Psoas muscle (tissue), 8 donors: Measurements from ENCODE around the gene ZBTB7B. TPM values are rescaled to one million over a fixed set of nuclear protein-coding genes. Genes with fewer than 3 reads are reported as not detected.

Source experiments
- ATAC-seq, 4 donors: fragments of 200-7000 bp; cut with Tn5 transposase; one replicate each; pipeline ENCODE4 v1.9.1; 2020; ENCODE audit warnings: moderate library complexity in 3 of 4, mild to moderate bottlenecking in 2 of 4
- DNase-seq, 2 donors: peaks; one replicate each; pipeline ENCODE4 v3.0.0-alpha.2; 2020
- H3K27ac ChIP-seq: fragments of 200-600 bp; one replicate; pipeline ENCODE4 v1.8.0; 2022
- H3K27me3 ChIP-seq, 3 donors: fragments of 200-600 bp in 1 of 3; one replicate each; pipeline versions ENCODE4 v1.6.1 to v1.8.0; 2013 to 2022; ENCODE audit warnings: low read length in 2 of 3, mild to moderate bottlenecking in 2 of 3, moderate library complexity in 1 of 3; ENCODE audit not compliant: insufficient read depth in 3 of 3
- H3K36me3 ChIP-seq, 2 donors: fragments of 200-600 bp in 1 of 2; one replicate each; pipeline versions ENCODE4 v1.6.1 to v1.8.0; 2013 to 2022; ENCODE audit warnings: low read depth in 1 of 2, mild to moderate bottlenecking in 1 of 2, moderate library complexity in 1 of 2; ENCODE audit not compliant: insufficient read depth in 1 of 2
- H3K4me1 ChIP-seq: fragments of 200-600 bp; one replicate; pipeline ENCODE4 v1.8.0; 2022
- H3K4me3 ChIP-seq: fragments of 200-600 bp; one replicate; pipeline ENCODE4 v1.8.0; 2022; ENCODE audit warnings: mild to moderate bottlenecking
- H3K9me3 ChIP-seq: fragments of 200-600 bp; one replicate; pipeline ENCODE4 v1.8.0; 2022
- CTCF ChIP-seq: fragments of 200-600 bp; IDR thresholded peaks from one replicate; pipeline ENCODE4 v1.8.0; 2022; ENCODE audit warnings: antibody characterized with exemption
- whole genome bisulfite sequencing, 3 donors: extraction: QIAGEN DNeasy Blood & Tissue Kit; methylation state at CpG; one replicate each; pipeline versions ENCODE4 v1.1.6 to v1.1.7; 2013; 5-methylcytosine and 5-hydroxymethylcytosine counted together
- intact Hi-C, 2 donors: fragments of 100-400 bp; cut with DNase I; formaldehyde crosslinking; loops; one replicate each; pipeline versions ENCODE4 v1.11.0 to v1.14.2; 2022
- polyA plus RNA-seq, 3 donors: library from polyadenylated mRNA; stranded (reverse); fragments of 200-250 nt; gene quantifications; one replicate each; pipeline ENCODE4 v1.2.3, GENCODE V29; 2013
- total RNA-seq, 4 donors: library from RNA; stranded (reverse); fragmentation: NEBNext Ultra II Directional in 2 of 4; extraction: Animal tissue kit (Norgen Biotek cat#: 25700) in 2 of 4; gene quantifications; one replicate each; pipeline versions ENCODE4 v1.2.1 to v1.2.4, GENCODE V29; 2021 to 2023
- donor health status: healthy with polysubstance abuse.
- donor health status: DM: no; HTN: no; CAD: no; lungs with moderate emphysema.
- donor health status: Bipolar disorder and iron deficiency.
- donor health status: healthy.
- donor health status: DM: yes; HTN: yes; CAD: no.
- donor health status: DM: no; HTN: no; CAD: no.
- donor health status: DM: no; HTN: no; CAD: no.
- donor health status: DM: yes; HTN: yes; CAD: no.

The ZBTB7B gene
- total and polyA plus RNA-seq, 7 donors = 20.2 to 97.9 (median 55.5) TPM

- Histone ChIP-seq H3K4me1 (peaks cover 47% of the 10 kb centered on the region), H3K9me3 (no peaks in the 10 kb centered on the region), H3K27me3 (no peaks in the 10 kb centered on the region), H3K36me3 (peaks cover 0 to 31% of the 10 kb centered on the region in 2 donors), H3K27ac (peak overlapping the region; percentile 30), H3K4me3 (no peak overlapping the region)
- ATAC-seq (no peak), DNase-seq (no peak)
- 59 to 69% (median 63%) methylated on average over 3 of the region's 3 CpGs for WGBS, 3 donors
- no peak for TF ChIP-seq CTCF
- intact Hi-C loops = loop anchor here (1.0 to 5.0 kb wide), 2 partner anchors 34 to 41 kb away; partner anchors contain the start of genes CKS1B (in 1 of the 2) and SHC1 (in 1 of the 2)
These were observed 10.4 kb downstream of the ZBTB7B start for GRCh38 chr1:155012776-155013602.

GRCh38 chr1:155013632-155014031, 11.0 kb downstream of the ZBTB7B start:
- Histone ChIP-seq H3K27ac (no peak overlapping the region), H3K27me3 (no peaks in the 10 kb centered on the region), H3K36me3 (peaks cover 0 to 31% of the 10 kb centered on the region in 2 donors), H3K4me1 (peaks cover 46% of the 10 kb centered on the region), H3K4me3 (no peak overlapping the region), H3K9me3 (no peaks in the 10 kb centered on the region)
- 65 to 80% (median 71%) methylated on average over 7 to 8 of the region's 8 CpGs for WGBS, 3 donors
- no peak for TF ChIP-seq CTCF
- DNase-seq (no peak), ATAC-seq (no peak)
- intact Hi-C loops = loop anchor here in 1 of 2 donors (5.0 kb wide), 1 partner anchor 41 kb away; the partner anchor contains the start of genes CKS1B and SHC1

GRCh38 chr1:155014709-155015508, 12.3 kb downstream of the ZBTB7B start:
- Histone ChIP-seq H3K27me3 (no peaks in the 10 kb centered on the region), H3K36me3 (peaks cover 0 to 31% of the 10 kb centered on the region in 2 donors), H3K27ac (peak overlapping the region; percentile 36), H3K4me1 (peaks cover 40% of the 10 kb centered on the region), H3K4me3 (no peak overlapping the region), H3K9me3 (no peaks in the 10 kb centered on the region)
- intact Hi-C loops = loop anchor here in 1 of 2 donors (5.0 kb wide), 1 partner anchor 43 kb away; the partner anchor contains the start of genes CKS1B and SHC1
- no peak for TF ChIP-seq CTCF
- DNase-seq (no peak), ATAC-seq (no peak)
- WGBS, 3 donors = 86 to 90% (median 88%) methylated on average over 30 to 31 of the region's 31 CpGs

GRCh38 chr1:155015527-155016230, 13.1 kb downstream of the ZBTB7B start:
- H3K27ac ChIP-seq = peak overlapping the region; percentile 36
- intact Hi-C loops = loop anchor here (2.0 kb wide), 2 partner anchors 13 to 53 kb away; partner anchors contain the start of gene ZBTB7B (in 1 of the 2)
- no peak for DNase-seq
- no peak for TF ChIP-seq CTCF
- H3K36me3 ChIP-seq = peaks cover 0 to 31% of the 10 kb centered on the region in 2 donors
- peaks cover 36% of the 10 kb centered on the region for H3K4me1 ChIP-seq
- WGBS, 3 donors = 85 to 86% (median 86%) methylated on average over 16 of the region's 16 CpGs
- no peaks in the 10 kb centered on the region for H3K9me3 ChIP-seq
- no peak overlapping the region for H3K4me3 ChIP-seq
- H3K27me3 ChIP-seq = no peaks in the 10 kb centered on the region
- ATAC-seq = no peak
